Suprapubic skin (tissue), 4 donors: ENCODE measurements around the gene CEND1. TPM values are rescaled to one million over a fixed set of nuclear protein-coding genes. Genes with fewer than 3 reads are reported as not detected.

ENCODE experiments used
- DNase-seq, 2 donors: peaks; one replicate each; pipeline ENCODE4 v3.0.0-alpha.2; 2019; ENCODE audit warnings: low spot score in 2 of 2
- H3K27ac ChIP-seq: fragments of 200-600 bp; sonication (generic); one replicate; pipeline ENCODE4 v1.5.1; 2019
- H3K27me3 ChIP-seq: fragments of 200-600 bp; sonication (generic); one replicate; pipeline ENCODE4 v1.5.1; 2019
- H3K36me3 ChIP-seq: fragments of 200-600 bp; sonication (generic); one replicate; pipeline ENCODE4 v1.5.1; 2019
- H3K4me1 ChIP-seq: fragments of 200-600 bp; sonication (generic); one replicate; pipeline ENCODE4 v1.5.1; 2019
- H3K4me3 ChIP-seq: fragments of 200-600 bp; sonication (generic); one replicate; pipeline ENCODE4 v1.5.1; 2019; ENCODE audit warnings: mild to moderate bottlenecking
- H3K9me3 ChIP-seq: fragments of 200-600 bp; sonication (generic); one replicate; pipeline ENCODE4 v1.5.1; 2019
- CTCF ChIP-seq, 2 donors: fragments of 200-600 bp in 1 of 2; fragments of 450-650 bp in 1 of 2; sonication (generic) in 1 of 2; IDR thresholded peaks; one replicate each; pipeline ENCODE4 v1.5.1; 2016 to 2019; ENCODE audit warnings: antibody characterized with exemption in 2 of 2, mild to moderate bottlenecking in 1 of 2, moderate library complexity in 1 of 2
- EP300 ChIP-seq: sonication (generic); formaldehyde crosslinking; IDR thresholded peaks from one replicate; pipeline ENCODE4 v1.6.1; 2017; ENCODE audit warnings: antibody characterized with exemption
- POLR2A ChIP-seq, 2 donors: fragments of 450-650 bp; IDR thresholded peaks; one replicate each; pipeline ENCODE4 v1.6.1; 2017; ENCODE audit warnings: antibody characterized with exemption in 2 of 2, mild to moderate bottlenecking in 2 of 2, moderate library complexity in 2 of 2
- POLR2AphosphoS5 ChIP-seq, 3 donors: sonication (generic); formaldehyde crosslinking; IDR thresholded peaks; one replicate each; pipeline ENCODE4 v1.6.1; 2017; ENCODE audit warnings: antibody characterized with exemption in 3 of 3
- WGBS: methylation state at CpG from one replicate; pipeline ENCODE4 v1.1.5; 2018; 5-methylcytosine and 5-hydroxymethylcytosine counted together
- total RNA-seq, 4 donors: library from RNA; depleted of rRNA; stranded (reverse); fragments of >200 nt; gene quantifications; one replicate each; pipeline ENCODE4 v1.1.0, GENCODE V29; 2016

CEND1 gene
- total RNA-seq, 4 donors from 2014 or later = not detected

DNA sequence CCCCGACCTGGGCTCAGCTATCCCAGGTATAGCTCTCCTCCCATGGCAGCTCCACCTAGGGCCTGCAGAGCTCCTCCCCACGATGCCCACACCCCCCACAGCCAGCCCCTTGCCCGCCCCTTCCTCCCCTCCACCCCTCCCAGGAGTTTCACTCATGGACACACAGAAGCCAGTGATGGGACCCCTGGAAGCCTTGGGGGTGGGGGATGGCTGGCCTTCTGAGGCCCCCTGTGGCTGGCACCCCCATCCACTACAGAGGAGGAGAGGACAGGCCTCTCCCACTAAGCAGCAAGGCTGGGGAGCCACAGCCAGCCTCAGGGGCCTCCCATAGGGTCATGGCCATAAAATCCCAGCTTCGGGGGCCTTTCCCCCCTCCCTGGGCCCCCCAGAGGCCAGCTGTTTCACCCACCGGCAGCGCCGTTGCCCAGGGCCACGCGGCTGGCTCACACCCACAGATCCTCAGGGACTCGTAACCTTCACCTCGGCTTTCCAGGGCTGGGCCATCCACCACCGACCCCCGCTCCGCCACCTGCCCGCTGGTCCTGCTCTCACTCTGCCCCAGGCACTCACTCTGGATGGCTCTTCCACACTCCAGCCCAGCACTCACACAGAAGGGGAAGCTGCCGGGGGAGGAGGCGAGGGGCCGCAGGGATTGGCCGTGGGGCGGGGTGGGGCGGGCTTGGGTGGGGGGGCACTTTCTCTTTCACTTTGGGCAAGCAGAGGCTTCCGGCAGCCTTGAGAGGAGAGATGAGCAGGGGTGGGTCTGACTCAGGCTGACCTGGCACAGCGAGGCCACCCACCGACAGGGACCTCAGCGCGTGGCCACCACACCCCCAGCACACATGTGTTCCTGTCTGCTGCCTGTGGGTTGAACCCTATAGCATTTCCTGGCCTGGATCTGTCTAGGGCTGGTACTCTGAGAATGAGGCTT lies 6.0 kb upstream of the CEND1 start:
- peak overlapping the region; percentile 78 for H3K27ac ChIP-seq
- no peaks in the 10 kb centered on the region for H3K27me3 ChIP-seq
- peaks cover 44% of the 10 kb centered on the region for H3K4me1 ChIP-seq
- peak in 1 of 2 donors; percentile 84 for DNase-seq
- H3K4me3 ChIP-seq = peak overlapping the region; percentile 72
- H3K9me3 ChIP-seq = no peaks in the 10 kb centered on the region
- TF ChIP-seq POLR2AphosphoS5 (IDR thresholded peaks at IDR 0.05) (no peak), CTCF (IDR thresholded peaks at IDR 0.05) (no peak), EP300 (no peak), POLR2A (IDR thresholded peaks at IDR 0.05) (no peak)
- WGBS = 0% methylated on average over 1 of the region's 26 CpGs
- peaks cover 25% of the 10 kb centered on the region for H3K36me3 ChIP-seq

DNA sequence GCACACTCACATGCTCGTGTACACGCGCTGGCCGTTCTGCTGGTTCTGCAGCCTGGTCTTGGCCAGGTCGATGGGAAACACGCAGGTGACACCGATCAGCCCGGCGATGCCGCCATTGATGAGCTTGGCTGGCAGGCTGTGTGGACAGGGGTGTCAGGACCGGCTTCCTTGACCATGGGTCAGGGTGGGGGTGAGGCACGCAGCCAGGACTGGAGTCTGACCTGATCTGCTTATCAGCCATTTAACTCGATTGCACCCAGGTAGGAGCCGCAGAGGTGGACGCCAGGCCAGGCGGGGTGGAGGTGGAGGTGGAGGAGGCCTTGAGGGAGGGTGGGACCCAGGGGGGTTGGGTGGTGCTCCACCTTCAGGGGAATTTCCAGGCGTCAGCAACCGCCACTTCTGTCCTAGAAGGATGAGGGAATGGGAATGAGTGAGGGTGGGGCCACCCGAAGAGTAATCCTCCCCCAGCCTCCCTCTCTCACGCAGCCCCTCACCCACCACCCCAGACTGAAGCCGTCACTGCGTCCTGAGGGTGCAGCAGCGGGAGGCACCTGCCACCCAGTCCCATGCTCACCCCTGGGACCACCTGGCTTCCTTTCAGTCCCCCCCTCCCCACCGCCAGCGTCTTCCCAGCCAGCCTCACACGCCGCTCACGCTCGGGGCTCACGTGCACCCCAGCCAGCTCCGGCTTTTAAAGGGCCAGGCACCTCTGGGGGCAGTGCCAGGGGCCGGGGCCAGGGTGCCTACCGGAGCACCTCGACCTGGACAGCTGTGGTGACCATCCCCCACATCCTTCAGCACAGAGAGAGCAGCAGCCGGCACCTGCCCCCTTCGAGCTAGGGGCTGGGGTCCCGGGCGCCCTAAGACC lies 5.1 kb upstream of the CEND1 start:
- 19% methylated on average over 19 of the region's 38 CpGs for WGBS
- Histone ChIP-seq H3K27me3 (no peaks in the 10 kb centered on the region), H3K36me3 (peaks cover 16% of the 10 kb centered on the region), H3K4me3 (peak overlapping the region; percentile 72), H3K4me1 (peaks cover 44% of the 10 kb centered on the region), H3K9me3 (no peaks in the 10 kb centered on the region), H3K27ac (peak overlapping the region; percentile 78)
- TF ChIP-seq EP300 = no peak
- TF ChIP-seq CTCF (IDR thresholded peaks at IDR 0.05) = no peak
- TF ChIP-seq POLR2A (IDR thresholded peaks at IDR 0.05) = no peak
- TF ChIP-seq POLR2AphosphoS5 (IDR thresholded peaks at IDR 0.05) = no peak
- DNase-seq = no peak

- 88% methylated on average over 16 of the region's 31 CpGs for WGBS
- peaks cover 8% of the 10 kb centered on the region for H3K27me3 ChIP-seq
- peak overlapping the region; percentile 72 for H3K4me3 ChIP-seq
- H3K9me3 ChIP-seq = no peaks in the 10 kb centered on the region
- no peak overlapping the region for H3K27ac ChIP-seq
- peaks cover 15% of the 10 kb centered on the region for H3K36me3 ChIP-seq
- TF ChIP-seq CTCF (IDR thresholded peaks at IDR 0.05) = no peak
- no peak for TF ChIP-seq POLR2A (IDR thresholded peaks at IDR 0.05)
- peaks cover 47% of the 10 kb centered on the region for H3K4me1 ChIP-seq
- no peak for DNase-seq
Measured at GRCh38 chr11:794013-794765, 4.3 kb upstream of the CEND1 start.

DNA sequence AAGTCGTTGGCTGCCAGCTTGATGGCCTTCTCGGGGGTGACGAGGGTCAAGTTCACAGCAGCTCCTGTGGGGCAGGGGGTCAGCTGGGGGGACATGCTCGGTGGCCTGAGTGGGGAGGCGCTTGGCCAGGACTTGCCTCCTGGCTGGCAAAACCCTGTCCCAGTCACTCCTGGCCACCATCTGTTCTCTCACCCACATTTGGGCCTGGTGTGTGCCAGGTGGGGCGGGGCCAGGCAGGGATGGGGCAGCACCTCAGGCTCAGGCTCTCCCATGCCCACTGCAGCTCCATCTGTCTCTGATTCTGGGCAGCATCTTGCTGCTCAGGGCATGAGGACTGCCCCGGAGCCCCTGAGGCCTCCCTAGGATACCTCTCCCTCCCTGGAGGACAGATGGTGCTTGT lies 3.7 kb upstream of the CEND1 start:
- H3K4me1 ChIP-seq = peaks cover 47% of the 10 kb centered on the region
- peaks cover 10% of the 10 kb centered on the region for H3K27me3 ChIP-seq
- no peak for TF ChIP-seq POLR2AphosphoS5 (IDR thresholded peaks at IDR 0.05)
- no peak for TF ChIP-seq EP300
- no peak for TF ChIP-seq CTCF (IDR thresholded peaks at IDR 0.05)
- no peak for TF ChIP-seq POLR2A (IDR thresholded peaks at IDR 0.05)
- no peak for DNase-seq
- WGBS = 60% methylated on average over 1 of the region's 7 CpGs
- H3K9me3 ChIP-seq = no peaks in the 10 kb centered on the region
- H3K4me3 ChIP-seq = no peak overlapping the region
- H3K27ac ChIP-seq = no peak overlapping the region
- peaks cover 15% of the 10 kb centered on the region for H3K36me3 ChIP-seq
